ENCODE data around the gene EXOG. TPM values are rescaled to one million over a fixed set of nuclear protein-coding genes. Genes with fewer than 3 reads are reported as not detected.

EXOG gene
- total and polyA plus RNA-seq, 2 donors (not counting 3 experiments of a cell fraction or from before 2014, with no cell fraction given) = 10.8 to 21.9 TPM

- no peaks in the 10 kb centered on the region for H3K36me3 ChIP-seq (ENCODE audit: control insufficient read depth in 2 of 2, extremely low read depth in 1 of 2, insufficient read depth in 2 of 2, low read length in 2 of 2)
- no peaks in the 10 kb centered on the region for H3K4me1 ChIP-seq (ENCODE audit: control insufficient read depth, extremely low read depth, insufficient read depth, low read length)
- intact Hi-C loops (cut with micrococcal nuclease) = no loop called here
- POLR2A ChIA-PET = no interaction called here
- H3K4me2 ChIP-seq (ENCODE audit: insufficient read depth, low read length) = no peak overlapping the region
- H3K27ac ChIP-seq (ENCODE audit: insufficient read depth, low read depth, low read length) = no peak overlapping the region
- TF ChIP-seq MAX (IDR thresholded peaks at IDR 0.05; ENCODE audit: insufficient read depth, insufficient read length) (no peak), FOS (IDR thresholded peaks at IDR 0.05; ENCODE audit: borderline replicate concordance, insufficient read depth, low read length) (no peak), EZH2 (IDR thresholded peaks at IDR 0.05; ENCODE audit: borderline replicate concordance, low read depth, low read length, severe bottlenecking) (no peak), POLR2A (IDR thresholded peaks at IDR 0.05; ENCODE audit: low read depth, low read length) (no peak), CTCF (IDR thresholded peaks at IDR 0.05; ENCODE audit: extremely low read depth in 1 of 2, insufficient read depth in 1 of 2, low read depth in 1 of 2, low read length in 2 of 2) (no peak)
- no peaks in the 10 kb centered on the region for H3K79me2 ChIP-seq (ENCODE audit: control insufficient read depth, insufficient read depth, low read length)
- FAIRE-seq (no peak), DNase-seq (ENCODE audit: low read depth, low spot score) (no peak)
- no peaks in the 10 kb centered on the region for H4K20me1 ChIP-seq (replicated peaks; ENCODE audit: control insufficient read depth, extremely low read depth, insufficient read depth, low read length)
- dilution Hi-C loops (cut with MboI; ENCODE audit: extremely low pct_ligation_motif_present, low sequenced_read_pairs) = no loop called here
- H3K9me3 ChIP-seq (replicated peaks; ENCODE audit: control insufficient read depth, insufficient read depth, low read length) = no peaks in the 10 kb centered on the region
- H3K9me1 ChIP-seq (replicated peaks; ENCODE audit: control insufficient read depth, extremely low read depth, insufficient read depth, low read length) = no peaks in the 10 kb centered on the region
- no peak overlapping the region for H3K9ac ChIP-seq (replicated peaks; ENCODE audit: extremely low read depth, insufficient read depth, low read length)
- no peak overlapping the region for H3K4me3 ChIP-seq (replicated peaks in 1 of 3; ENCODE audit: insufficient read depth in 1 of 3, low read depth in 1 of 3, low read length in 3 of 3)
- CTCF ChIA-PET = interaction anchor here (1.4 kb wide), 1 partner anchor 40 kb away, joined by 5 read pairs; no protein-coding TSS in a partner anchor
- H3K27me3 ChIP-seq (ENCODE audit: control insufficient read depth in 2 of 2, insufficient read depth in 2 of 2, low read length in 2 of 2) = no peaks in the 10 kb centered on the region
- no peak overlapping the region for H2AFZ ChIP-seq (ENCODE audit: low read depth, low read length)
- no TSS peak for BruUV-seq (replicated peaks)
These were observed 65.0 kb downstream of the EXOG start for GRCh38 chr3:38560996-38561717.
